ENCODE results near the gene SERTM1.

SERTM1 gene

GRCh38 chr13:36650611-36651010 lies 23.2 kb upstream of the SERTM1 start:
- no peak for TF ChIP-seq SNAI2 (CRISPR knock-in tag; IDR thresholded peaks at IDR 0.05)
- no peak for TF ChIP-seq RARB (CRISPR knock-in tag; IDR thresholded peaks at IDR 0.05)
- TF ChIP-seq ZNF565 (CRISPR knock-in tag; conservative IDR thresholded peaks at IDR 0.05; ENCODE audit: low read depth), result no peak
- no peak for TF ChIP-seq PPARA (CRISPR knock-in tag; IDR thresholded peaks at IDR 0.05; ENCODE audit: borderline replicate concordance)
- TF ChIP-seq GLIS3 (CRISPR knock-in tag; IDR thresholded peaks at IDR 0.05), result no peak
- TF ChIP-seq BACH2 (CRISPR knock-in tag; IDR thresholded peaks at IDR 0.05; ENCODE audit: borderline replicate concordance), result no peak
- no peak for ATAC-seq

DNA sequence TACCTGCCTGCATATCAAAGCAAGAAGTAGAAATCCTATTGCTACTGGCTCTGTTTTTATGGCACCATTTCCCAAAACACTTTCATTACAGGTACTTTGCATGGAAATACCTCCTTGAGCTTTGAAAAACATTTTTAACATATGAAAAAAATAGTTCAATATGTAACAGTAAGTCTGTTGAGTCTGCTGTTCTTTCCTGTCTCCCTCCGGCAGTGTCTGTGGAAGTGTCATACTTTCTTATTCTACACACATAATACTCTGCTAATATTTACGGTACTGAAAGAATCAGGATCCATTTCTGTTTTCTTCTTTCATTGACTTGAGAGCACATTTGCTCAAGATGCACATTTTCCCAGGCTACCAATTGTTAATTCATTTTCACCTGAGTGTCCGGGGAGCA lies 8.2 kb upstream of the SERTM1 start:
- ATAC-seq, result no peak
- no peak for TF ChIP-seq ZC3H10 (CRISPR knock-in tag; IDR thresholded peaks at IDR 0.05)
- no peak for TF ChIP-seq ESRRG (CRISPR knock-in tag; IDR thresholded peaks at IDR 0.05)

- TF ChIP-seq TOX (CRISPR knock-in tag; IDR thresholded peaks at IDR 0.05; ENCODE audit: borderline replicate concordance), result no peak
- no peak for ATAC-seq
These were observed 7.2 kb upstream of the SERTM1 start for GRCh38 chr13:36666477-36667229.

- no peak for ATAC-seq
- TF ChIP-seq ZNF565 (CRISPR knock-in tag; conservative IDR thresholded peaks at IDR 0.05; ENCODE audit: low read depth) (no peak), ESRRG (CRISPR knock-in tag; IDR thresholded peaks at IDR 0.05) (no peak), OSR1 (CRISPR knock-in tag; IDR thresholded peaks at IDR 0.05) (no peak)
These were observed 5.5 kb upstream of the SERTM1 start for GRCh38 chr13:36668316-36668715.

DNA sequence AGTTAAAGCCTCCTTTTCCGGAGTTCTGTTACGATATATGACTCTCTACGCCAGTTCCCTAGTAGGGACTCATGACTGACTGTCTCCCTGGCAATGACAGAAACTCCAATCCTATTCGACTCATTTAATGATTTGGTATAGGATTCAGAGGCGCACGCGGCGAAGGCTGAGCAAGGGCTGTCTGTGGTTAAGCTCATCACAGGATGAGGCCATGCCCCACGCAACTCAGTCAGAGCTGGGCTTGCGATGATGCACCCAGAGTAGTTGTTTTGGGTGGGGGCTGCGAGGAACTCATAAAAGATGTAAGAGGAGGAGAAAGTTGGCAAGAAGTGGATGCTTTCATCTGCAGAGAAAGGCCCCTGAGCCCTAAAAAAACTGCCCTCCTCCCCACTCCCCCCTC lies 468 bp upstream of the SERTM1 start:
- no peak for TF ChIP-seq PPARA (CRISPR knock-in tag; IDR thresholded peaks at IDR 0.05; ENCODE audit: borderline replicate concordance)
- TF ChIP-seq CSDC2 (CRISPR knock-in tag; IDR thresholded peaks at IDR 0.05), result no peak
- no peak for TF ChIP-seq RARB (CRISPR knock-in tag; IDR thresholded peaks at IDR 0.05)
- TF ChIP-seq OSR1 (CRISPR knock-in tag; IDR thresholded peaks at IDR 0.05), result no peak
- no peak for TF ChIP-seq ESRRG (CRISPR knock-in tag; IDR thresholded peaks at IDR 0.05)
- no peak for TF ChIP-seq SNAI2 (CRISPR knock-in tag; IDR thresholded peaks at IDR 0.05)
- TF ChIP-seq BACH2 (CRISPR knock-in tag; IDR thresholded peaks at IDR 0.05; ENCODE audit: borderline replicate concordance), result no peak
- no peak for TF ChIP-seq PATZ1 (CRISPR knock-in tag; IDR thresholded peaks at IDR 0.05; ENCODE audit: borderline replicate concordance)
- no peak for TF ChIP-seq ZNF8 (CRISPR knock-in tag; IDR thresholded peaks at IDR 0.05)
- TF ChIP-seq, protein P1, sequence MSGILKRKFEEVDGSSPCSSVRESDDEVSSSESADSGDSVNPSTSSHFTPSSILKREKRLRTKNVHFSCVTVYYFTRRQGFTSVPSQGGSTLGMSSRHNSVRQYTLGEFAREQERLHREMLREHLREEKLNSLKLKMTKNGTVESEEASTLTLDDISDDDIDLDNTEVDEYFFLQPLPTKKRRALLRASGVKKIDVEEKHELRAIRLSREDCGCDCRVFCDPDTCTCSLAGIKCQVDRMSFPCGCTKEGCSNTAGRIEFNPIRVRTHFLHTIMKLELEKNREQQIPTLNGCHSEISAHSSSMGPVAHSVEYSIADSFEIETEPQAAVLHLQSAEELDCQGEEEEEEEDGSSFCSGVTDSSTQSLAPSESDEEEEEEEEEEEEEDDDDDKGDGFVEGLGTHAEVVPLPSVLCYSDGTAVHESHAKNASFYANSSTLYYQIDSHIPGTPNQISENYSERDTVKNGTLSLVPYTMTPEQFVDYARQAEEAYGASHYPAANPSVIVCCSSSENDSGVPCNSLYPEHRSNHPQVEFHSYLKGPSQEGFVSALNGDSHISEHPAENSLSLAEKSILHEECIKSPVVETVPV (CRISPR knock-in tag; IDR thresholded peaks at IDR 0.05), result no peak
- no peak for TF ChIP-seq ZFP30 (CRISPR knock-in tag; IDR thresholded peaks at IDR 0.05)
- TF ChIP-seq, protein P2, sequence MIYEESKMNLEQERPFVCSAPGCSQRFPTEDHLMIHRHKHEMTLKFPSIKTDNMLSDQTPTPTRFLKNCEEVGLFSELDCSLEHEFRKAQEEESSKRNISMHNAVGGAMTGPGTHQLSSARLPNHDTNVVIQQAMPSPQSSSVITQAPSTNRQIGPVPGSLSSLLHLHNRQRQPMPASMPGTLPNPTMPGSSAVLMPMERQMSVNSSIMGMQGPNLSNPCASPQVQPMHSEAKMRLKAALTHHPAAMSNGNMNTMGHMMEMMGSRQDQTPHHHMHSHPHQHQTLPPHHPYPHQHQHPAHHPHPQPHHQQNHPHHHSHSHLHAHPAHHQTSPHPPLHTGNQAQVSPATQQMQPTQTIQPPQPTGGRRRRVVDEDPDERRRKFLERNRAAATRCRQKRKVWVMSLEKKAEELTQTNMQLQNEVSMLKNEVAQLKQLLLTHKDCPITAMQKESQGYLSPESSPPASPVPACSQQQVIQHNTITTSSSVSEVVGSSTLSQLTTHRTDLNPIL (CRISPR knock-in tag; IDR thresholded peaks at IDR 0.05; ENCODE audit: low read depth), result no peak
- no peak for TF ChIP-seq TCF4 (CRISPR knock-in tag; IDR thresholded peaks at IDR 0.05; ENCODE audit: borderline replicate concordance)
- no peak for TF ChIP-seq ARNTL (CRISPR knock-in tag; IDR thresholded peaks at IDR 0.05; ENCODE audit: borderline replicate concordance, low read depth)
- TF ChIP-seq ZC3H10 (CRISPR knock-in tag; IDR thresholded peaks at IDR 0.05), result no peak
- no peak for TF ChIP-seq ZNF565 (CRISPR knock-in tag; conservative IDR thresholded peaks at IDR 0.05; ENCODE audit: low read depth)
- TF ChIP-seq GLIS3 (CRISPR knock-in tag; IDR thresholded peaks at IDR 0.05), result no peak
- TF ChIP-seq ZFP3 (CRISPR knock-in tag; IDR thresholded peaks at IDR 0.05), result no peak
- no peak for TF ChIP-seq POU6F1 (CRISPR knock-in tag; IDR thresholded peaks at IDR 0.05; ENCODE audit: borderline replicate concordance, low read depth)
- ATAC-seq, result no peak

Measured in SK-N-SH treated with all-trans-retinoic acid at 6 μM for 48 hours (cell line).